AG04449 (cell line): Measurements from ENCODE around the gene UGT2B28.
"Not testable (repeated sequence)": the region's sequence is repeated elsewhere in the genome, so short reads cannot be mapped to it uniquely, and the experiment has no call there.

Source experiments
- CTCF ChIA-PET: fragments of 350-600 bp; formaldehyde crosslinking; extraction: SDS; loops from one replicate; lab custom pipeline; 2021; ENCODE audit warnings: antibody characterized with exemption; lab: Yijun Ruan, JAX
- POLR2A ChIA-PET: fragments of 400-600, 350-600 bp; formaldehyde crosslinking; extraction: SDS; loops from one replicate; lab custom pipeline; 2020; ENCODE audit warnings: antibody characterized with exemption, inconsistent platforms; lab: Yijun Ruan, JAX
- DNase-seq: peaks from one replicate; pipeline ENCODE4 v3.0.0-alpha.2; 2010; ENCODE audit warnings: low read depth, low spot score
- H3K4me3 ChIP-seq: 2 replicates; pipeline ENCODE4 v1.5.1; 2011; ENCODE audit warnings: low read depth, mild to moderate bottlenecking, control low read depth, low read length
- CTCF ChIP-seq: IDR thresholded peaks from one replicate; pipeline ENCODE4 v1.5.1; 2011; ENCODE audit warnings: mild to moderate bottlenecking, moderate library complexity, low read length, control low read depth, inconsistent platforms; ENCODE audit not compliant: insufficient read depth; ENCODE audit errors: missing control alignments

The UGT2B28 gene

GRCh38 chr4:69317669-69318298, 37.5 kb downstream of the UGT2B28 start:
- DNase-seq, H3K4me3 ChIP-seq, POLR2A ChIA-PET: not testable (repeated sequence)
- CTCF ChIA-PET = interaction anchor here (0.6 to 2.6 kb wide), 5 partner anchors 9 to 447 kb away, joined by 3 to 25 read pairs (median 3); no protein-coding TSS in a partner anchor
- TF ChIP-seq CTCF = peak; percentile 6

GRCh38 chr4:69321153-69321729, 41.0 kb downstream of the UGT2B28 start:
- ChIA-PET POLR2A (no interaction called here), CTCF (interaction anchor here (2.2 kb wide), 1 partner anchor 295 kb away, joined by 8 read pairs; no protein-coding TSS in a partner anchor)
- no peak for TF ChIP-seq CTCF
- H3K4me3 ChIP-seq = no peak overlapping the region
- no peak for DNase-seq

- ChIA-PET CTCF (no interaction called here), POLR2A (no interaction called here)
- DNase-seq = no peak
- no peak overlapping the region for H3K4me3 ChIP-seq
- no peak for TF ChIP-seq CTCF
Observed at GRCh38 chr4:69322055-69322454, 41.8 kb downstream of the UGT2B28 start.

GRCh38 chr4:69323284-69323683, 43.0 kb downstream of the UGT2B28 start:
- ChIA-PET POLR2A (no interaction called here), CTCF (no interaction called here)
- no peak overlapping the region for H3K4me3 ChIP-seq
- TF ChIP-seq CTCF = no peak
- no peak for DNase-seq

- no peak for DNase-seq
- POLR2A ChIA-PET = no interaction called here
- no peak for TF ChIP-seq CTCF
- no peak overlapping the region for H3K4me3 ChIP-seq
- CTCF ChIA-PET = no interaction called here
Observed at GRCh38 chr4:69330345-69331047, 50.2 kb downstream of the UGT2B28 start.

- H3K4me3 ChIP-seq, POLR2A ChIA-PET, CTCF ChIA-PET, DNase-seq: not testable (repeated sequence)
Observed at GRCh38 chr4:69331304-69331703, 51.0 kb downstream of the UGT2B28 start.

- CTCF ChIA-PET, POLR2A ChIA-PET, H3K4me3 ChIP-seq, DNase-seq: not testable (repeated sequence)
Observed at GRCh38 chr4:69335485-69335884, 55.2 kb downstream of the UGT2B28 start.

- POLR2A ChIA-PET, H3K4me3 ChIP-seq, DNase-seq, CTCF ChIA-PET: not testable (repeated sequence)
Observed at GRCh38 chr4:69343114-69343513, 62.8 kb downstream of the UGT2B28 start.

- CTCF ChIA-PET, POLR2A ChIA-PET, H3K4me3 ChIP-seq, DNase-seq: not testable (repeated sequence)
Observed at GRCh38 chr4:69343558-69344420, 63.5 kb downstream of the UGT2B28 start.
